H1 (cell line): ENCODE data around the gene HOXB3.

Experiments used
- CTCF ChIP-seq, 3 experiments: IDR thresholded peaks; 1 replicate in 2 of 3; 2 replicates in 1 of 3; pipeline versions ENCODE4 v1.5.1 to v1.6.1; 2011; ENCODE audit warnings: low read length in 3 of 3, mild to moderate bottlenecking in 3 of 3, inconsistent platforms in 2 of 3, low read depth in 1 of 3, moderate library complexity in 1 of 3; ENCODE audit not compliant: insufficient read depth in 1 of 3; ENCODE audit errors: control extremely low read depth in 1 of 3
- GABPA ChIP-seq: IDR thresholded peaks from 2 replicates; pipeline ENCODE4 v1.6.1; 2011; ENCODE audit warnings: mild to moderate bottlenecking, low read length, moderate library complexity, borderline replicate concordance; ENCODE audit not compliant: insufficient read depth
- GTF2F1 ChIP-seq: IDR thresholded peaks from 2 replicates; pipeline ENCODE4 v1.6.1; 2012; ENCODE audit warnings: low read depth, low read length, improper control_type of control experiment, borderline replicate concordance
- KDM4A ChIP-seq: IDR thresholded peaks from one replicate; pipeline ENCODE4 v1.7.1; 2012; ENCODE audit warnings: low read depth, mild to moderate bottlenecking, moderate library complexity, low read length, inconsistent platforms; ENCODE audit not compliant: severe bottlenecking

- peak in 2 of 3 experiments; percentile 23 to 41; a peak in 2 of 4 replicates for TF ChIP-seq CTCF (IDR thresholded peaks at IDR 0.05; ENCODE audit: control extremely low read depth in 1 of 3, insufficient read depth in 1 of 3, low read depth in 1 of 3, low read length in 3 of 3)
- no peak for TF ChIP-seq GABPA
- no peak for TF ChIP-seq GTF2F1
- TF ChIP-seq KDM4A = no peak
Measured at GRCh38 chr17:48523010-48523409, 67.0 kb downstream of the HOXB3 start.
